Posterior vena cava (tissue), 2 donors: ENCODE results near the gene RECQL. TPM values are rescaled to one million over a fixed set of nuclear protein-coding genes. Genes with fewer than 3 reads are reported as not detected.
"Not testable (repeated sequence)": the region's sequence is repeated elsewhere in the genome, so short reads cannot be mapped to it uniquely, and the experiment has no call there.

Experiments
- DNase-seq: peaks from one replicate; pipeline ENCODE4 v3.0.0-alpha.2; 2020; ENCODE audit warnings: low spot score
- intact Hi-C, 2 donors: fragments of 100-400 bp; cut with DNase I; formaldehyde crosslinking; loops; one replicate each; pipeline versions ENCODE4 v1.14.1 to v1.14.2; 2022 to 2023
- total RNA-seq, 2 donors: library from RNA; stranded (reverse); fragmentation: NEBNext Ultra II Directional; extraction: Animal tissue kit (Norgen Biotek cat#: 25700); gene quantifications; one replicate each; pipeline ENCODE4 v1.2.1, GENCODE V29; 2021
- donor health status: DM: yes; HTN: yes; CAD: no.
- donor health status: DM: yes; HTN: yes; CAD: no.

The RECQL gene
- total RNA-seq, 2 donors from 2014 or later, result 41.2 to 50.4 TPM

- no peak for DNase-seq
- intact Hi-C loops, result no loop called here
Observed at GRCh38 chr12:21507849-21508248, 6.4 kb upstream of the RECQL start.

GRCh38 chr12:21505888-21506287 lies 4.5 kb upstream of the RECQL start:
- intact Hi-C loops, result no loop called here
- no peak for DNase-seq

DNA sequence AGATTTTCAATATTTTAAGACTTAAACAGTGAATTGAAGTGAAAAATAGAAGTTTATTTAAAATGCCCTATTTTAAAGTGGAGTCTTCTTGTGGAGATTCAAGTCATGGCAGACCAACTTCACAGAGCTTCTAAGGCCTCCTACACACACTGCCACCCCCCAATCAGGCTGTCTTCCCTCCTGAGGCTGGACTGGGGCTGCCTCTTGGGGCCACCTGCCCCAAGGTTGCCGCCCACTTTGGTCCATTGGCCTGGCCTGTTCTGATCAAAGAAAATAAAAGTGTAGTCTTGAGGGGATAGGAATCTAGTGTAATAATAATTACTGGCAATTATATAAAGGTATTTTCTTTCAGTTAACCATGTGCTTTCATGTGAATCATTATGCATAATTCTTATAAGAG lies 1.4 kb upstream of the RECQL start:
- no peak for DNase-seq
- intact Hi-C loops, result no loop called here

GRCh38 chr12:21502164-21502496 lies 695 bp upstream of the RECQL start:
- DNase-seq, result no peak
- intact Hi-C loops, result no loop called here

DNA sequence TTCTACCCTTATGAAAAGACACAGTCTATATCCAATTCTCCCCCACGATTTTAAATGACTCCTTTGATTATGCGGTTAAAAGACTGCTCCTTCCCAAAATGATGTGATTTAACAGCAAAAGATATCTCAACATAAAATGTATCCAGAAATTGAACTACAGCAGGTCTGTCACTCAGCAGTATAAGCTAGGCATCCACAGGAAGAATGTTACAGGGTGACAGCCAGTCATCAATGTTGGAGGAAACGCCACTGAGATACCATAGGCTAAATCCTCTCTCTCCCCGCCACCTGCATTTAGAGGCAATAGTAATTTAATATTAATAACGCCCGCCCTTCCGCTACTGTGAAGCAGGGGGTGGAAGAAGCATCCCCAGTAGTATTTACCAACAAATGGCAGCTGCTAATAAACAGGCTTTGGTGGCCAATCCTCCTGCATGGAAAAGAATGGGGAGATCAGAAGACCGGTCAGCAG lies 613 bp downstream of the RECQL start:
- no peak for DNase-seq
- intact Hi-C loops, result no loop called here

DNA sequence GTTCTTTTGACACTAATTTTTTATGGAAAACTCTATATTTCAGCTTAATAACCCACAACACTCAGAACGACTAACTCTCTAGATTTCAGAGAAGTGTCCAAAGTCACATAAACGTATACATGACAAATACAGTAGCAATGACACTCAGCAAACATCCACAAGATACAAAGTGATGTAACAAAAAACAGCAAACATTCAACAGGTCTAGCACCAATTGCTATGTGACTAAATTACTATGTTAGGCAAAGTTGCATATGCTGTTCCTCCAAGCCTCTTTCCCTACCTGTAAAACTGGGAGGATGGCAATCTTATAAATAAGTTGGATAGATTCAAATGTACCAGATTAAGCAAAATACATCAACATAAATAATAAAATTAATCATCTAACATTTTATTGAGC lies 1.7 kb downstream of the RECQL start:
- no peak for DNase-seq
- intact Hi-C loops, result no loop called here

GRCh38 chr12:21485998-21486397 lies 15.4 kb downstream of the RECQL start:
- DNase-seq, result no peak
- intact Hi-C loops, result loop anchor here in 1 of 2 donors (5.0 kb wide), 1 partner anchor 1059 kb away; no protein-coding TSS in a partner anchor

GRCh38 chr12:21483531-21483930 lies 17.9 kb downstream of the RECQL start:
- intact Hi-C loops, result no loop called here
- DNase-seq, result no peak

DNA sequence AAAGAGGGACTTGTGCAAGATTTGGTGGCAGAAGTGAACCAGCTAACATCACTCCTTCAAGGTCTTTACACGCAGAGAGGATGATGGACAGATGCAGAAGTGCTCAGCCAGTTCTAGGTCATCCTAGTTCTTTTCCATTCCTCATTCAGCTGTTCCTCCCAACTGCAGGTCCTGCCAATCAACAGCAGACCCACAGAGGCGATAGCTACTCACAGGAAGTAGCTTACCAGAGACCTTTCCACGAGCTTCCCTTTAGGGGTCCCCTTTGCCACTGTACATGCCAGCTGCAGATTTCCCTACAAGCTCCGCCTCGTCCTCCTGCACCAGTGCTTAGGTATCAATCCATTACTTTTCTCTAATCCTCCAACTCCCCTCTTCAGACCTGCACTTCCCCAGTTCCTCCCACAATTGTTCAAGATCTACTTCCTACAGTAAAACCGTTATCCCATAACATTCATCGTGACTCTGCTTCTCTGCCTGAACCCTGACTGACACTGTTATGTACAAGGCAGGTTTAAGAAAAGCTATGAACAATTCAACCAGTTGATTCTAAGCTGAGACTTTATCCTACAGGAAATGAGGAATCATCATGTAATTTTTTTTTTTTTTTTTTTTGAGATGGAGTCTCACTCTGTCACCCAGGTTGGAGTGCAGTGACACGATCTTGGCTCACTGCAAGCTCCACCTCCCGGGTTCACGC lies 22.5 kb downstream of the RECQL start:
- no peak for DNase-seq
- intact Hi-C loops, result no loop called here

GRCh38 chr12:21476949-21477348 lies 24.5 kb downstream of the RECQL start:
- DNase-seq, result no peak
- intact Hi-C loops, result no loop called here

DNA sequence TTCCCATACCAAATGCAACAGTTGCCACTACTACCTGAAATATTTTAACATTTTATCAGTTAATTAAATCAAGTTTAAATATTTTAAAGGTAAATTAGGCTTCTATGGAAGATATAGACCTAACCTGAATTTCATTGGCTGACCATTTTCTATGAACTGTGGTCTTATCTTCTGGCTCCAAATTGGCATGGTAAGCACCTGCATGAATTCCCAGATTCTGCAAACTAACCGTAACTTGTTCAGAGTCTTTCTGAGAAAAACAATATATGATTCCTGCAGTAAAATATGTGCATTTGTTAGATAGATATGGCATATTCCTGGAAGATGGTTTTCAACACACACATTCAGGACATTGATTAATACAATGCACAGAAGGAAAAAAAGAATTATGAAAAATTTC lies 25.9 kb downstream of the RECQL start:
- intact Hi-C loops, result no loop called here
- no peak for DNase-seq

GRCh38 chr12:21472197-21472823 lies 29.1 kb downstream of the RECQL start:
- intact Hi-C loops, result loop anchor here in 1 of 2 donors (5.0 kb wide), 1 partner anchor 1900 kb away; no protein-coding TSS in a partner anchor
- DNase-seq, result no peak

- DNase-seq, result no peak
- intact Hi-C loops, result loop anchor here in 1 of 2 donors (5.0 kb wide), 1 partner anchor 1899 kb away; no protein-coding TSS in a partner anchor
Observed at GRCh38 chr12:21471294-21471693, 30.1 kb downstream of the RECQL start.

DNA sequence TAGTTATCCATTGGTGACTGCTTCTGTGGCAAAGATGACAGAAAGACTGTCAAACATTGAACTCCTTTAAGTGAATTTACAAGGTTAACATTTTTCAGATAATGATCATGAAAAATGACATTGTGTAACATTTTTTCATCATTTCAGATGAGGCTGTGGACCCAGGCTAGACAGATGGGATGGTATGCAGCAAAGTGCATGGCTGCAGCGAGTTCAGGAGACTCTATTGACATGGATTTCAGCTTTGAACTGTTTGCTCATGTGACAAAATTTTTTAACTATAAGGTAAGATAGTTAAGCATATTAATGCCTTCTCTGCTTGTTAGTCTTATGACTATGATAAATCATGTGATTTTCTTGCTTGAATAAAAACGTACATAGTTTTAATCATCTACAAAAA lies 34.1 kb downstream of the RECQL start:
- intact Hi-C loops, DNase-seq: not testable (repeated sequence)

DNA sequence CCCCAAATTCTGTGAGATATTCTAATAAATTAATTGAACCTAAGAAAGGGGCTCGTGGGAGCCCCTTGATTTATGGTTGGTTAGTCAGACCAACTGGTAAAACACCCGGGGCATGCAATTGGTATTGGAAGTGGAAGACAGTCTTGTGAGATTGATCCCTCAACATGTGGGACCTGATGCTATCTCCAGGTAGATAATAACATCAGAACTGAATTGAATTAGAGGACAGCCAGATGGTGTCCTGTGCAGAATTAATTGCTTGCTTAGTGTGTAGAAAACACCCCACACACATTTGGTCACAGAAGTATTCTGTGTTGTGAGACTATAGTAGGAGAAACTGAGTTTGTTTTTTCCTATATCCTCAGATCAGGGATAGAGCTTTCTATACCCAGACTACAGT lies 42.0 kb downstream of the RECQL start:
- DNase-seq, result no peak
- intact Hi-C loops, result no loop called here

GRCh38 chr12:21456291-21456780 lies 45.1 kb downstream of the RECQL start:
- DNase-seq, result no peak
- intact Hi-C loops, result no loop called here

GRCh38 chr12:21453312-21453852 lies 48.1 kb downstream of the RECQL start:
- no peak for DNase-seq
- intact Hi-C loops, result no loop called here

- DNase-seq, result no peak
- intact Hi-C loops, result no loop called here
Observed at GRCh38 chr12:21451529-21451928, 49.9 kb downstream of the RECQL start.

DNA sequence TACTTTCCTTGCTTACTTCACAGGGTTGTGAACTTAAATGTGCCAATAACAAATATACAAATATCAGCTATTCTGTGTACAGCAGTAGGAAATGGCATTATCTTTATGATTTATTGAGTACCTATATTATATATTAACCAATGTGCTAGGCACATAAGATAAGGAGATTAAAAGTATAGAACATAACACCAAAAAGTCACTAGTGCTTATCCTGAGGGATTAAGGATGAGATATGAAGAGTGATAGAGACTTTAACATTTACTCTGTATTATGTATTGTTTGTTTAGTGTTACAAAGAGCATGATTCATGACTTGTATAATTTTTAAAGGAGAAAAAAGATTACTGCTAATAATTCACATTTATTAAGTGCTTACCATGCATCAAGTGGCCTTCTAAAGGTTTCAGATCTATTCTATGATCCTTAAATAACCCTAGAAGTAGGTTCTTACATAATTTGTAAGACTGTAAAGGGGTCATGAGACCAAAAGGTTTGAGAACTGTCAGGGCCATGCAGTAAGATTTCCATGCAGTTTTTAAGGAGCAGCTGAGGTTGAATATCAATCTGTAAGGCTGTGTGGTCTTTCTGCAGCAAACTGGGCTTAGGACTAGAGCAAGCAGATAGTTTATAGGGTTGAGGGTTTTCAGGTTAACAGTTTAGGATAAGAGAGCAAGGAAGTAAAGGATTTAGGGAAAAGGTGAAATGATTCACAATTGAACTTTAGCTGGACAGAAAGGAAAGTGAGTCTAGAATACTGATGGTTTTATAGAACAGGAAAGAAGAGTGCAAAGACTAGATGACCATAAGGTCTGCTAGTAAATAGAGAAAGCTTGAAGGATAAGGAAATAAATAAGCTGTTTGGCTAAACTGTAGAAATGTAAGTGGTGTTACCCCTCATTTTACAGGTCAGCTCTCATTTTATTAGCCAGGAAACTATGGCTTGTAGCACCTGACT lies 57.0 kb downstream of the RECQL start:
- intact Hi-C loops, result no loop called here

GRCh38 chr12:21439347-21439746 lies 62.1 kb downstream of the RECQL start:
- intact Hi-C loops, result no loop called here
- DNase-seq, result no peak

More for the DNA sequence above, 57.0 kb downstream of the RECQL start:
- DNase-seq, result no peak
